OCI-LY7 (cell line): ENCODE results near the gene GGACT.

Source experiments
- CTCF ChIP-seq: fragments of 200-600 bp; sonication (generic); conservative IDR thresholded peaks from 2 replicates; pipeline ENCODE4 v1.5.1; 2014; ENCODE audit warnings: mild to moderate bottlenecking, antibody characterized with exemption, low read length, moderate library complexity, mixed read lengths
- EZH2phosphoT487 ChIP-seq: fragments of 200-600 bp; sonication (generic); IDR thresholded peaks from 2 replicates; pipeline ENCODE4 v1.6.1; 2018; ENCODE audit warnings: low read depth, borderline replicate concordance, mild to moderate bottlenecking, mixed run types, antibody characterized with exemption, low read length, moderate library complexity, mixed read lengths

DNA sequence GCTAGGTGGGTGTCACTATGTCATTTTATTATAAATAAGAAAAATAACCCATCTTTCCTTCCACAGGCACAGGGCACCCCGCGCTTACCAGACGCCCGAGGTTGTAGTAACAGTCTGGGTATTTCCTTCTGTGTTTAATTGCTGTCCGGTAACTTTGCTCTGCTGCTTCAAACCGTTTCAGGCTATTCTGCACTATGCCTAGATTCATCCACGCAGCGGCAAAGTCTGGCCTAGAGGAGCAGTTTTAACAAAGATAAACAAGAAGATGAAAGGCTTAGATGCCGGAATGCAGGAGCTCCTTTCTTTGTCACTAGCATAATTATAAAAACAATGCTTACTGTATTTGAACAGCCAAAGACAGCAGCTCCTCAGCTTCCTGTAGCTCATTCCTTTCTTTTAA lies 36.9 kb upstream of the GGACT start:
- no peak for TF ChIP-seq CTCF
- no peak for TF ChIP-seq EZH2phosphoT487
